ENCODE results near the gene TRAPPC5.

TRAPPC5 gene

GRCh38 chr19:7691497-7691896 lies 10.9 kb downstream of the TRAPPC5 start:
- Histone ChIP-seq H3K27me3 (peaks cover under 1% of the 10 kb centered on the region; the same call in 1 of the 2 replicates), H3K9me3 (no peaks in the 10 kb centered on the region; the same call in 1 of the 2 replicates), H3K4me1 (no peaks in the 10 kb centered on the region), H3K36me3 (no peaks in the 10 kb centered on the region), H3K4me3 (ENCODE audit: low read depth, low read length) (no peak overlapping the region)
- TF ChIP-seq CTCF (IDR thresholded peaks at IDR 0.05; ENCODE audit: low read depth, low read length): no peak
- DNase-seq: no peak

DNA sequence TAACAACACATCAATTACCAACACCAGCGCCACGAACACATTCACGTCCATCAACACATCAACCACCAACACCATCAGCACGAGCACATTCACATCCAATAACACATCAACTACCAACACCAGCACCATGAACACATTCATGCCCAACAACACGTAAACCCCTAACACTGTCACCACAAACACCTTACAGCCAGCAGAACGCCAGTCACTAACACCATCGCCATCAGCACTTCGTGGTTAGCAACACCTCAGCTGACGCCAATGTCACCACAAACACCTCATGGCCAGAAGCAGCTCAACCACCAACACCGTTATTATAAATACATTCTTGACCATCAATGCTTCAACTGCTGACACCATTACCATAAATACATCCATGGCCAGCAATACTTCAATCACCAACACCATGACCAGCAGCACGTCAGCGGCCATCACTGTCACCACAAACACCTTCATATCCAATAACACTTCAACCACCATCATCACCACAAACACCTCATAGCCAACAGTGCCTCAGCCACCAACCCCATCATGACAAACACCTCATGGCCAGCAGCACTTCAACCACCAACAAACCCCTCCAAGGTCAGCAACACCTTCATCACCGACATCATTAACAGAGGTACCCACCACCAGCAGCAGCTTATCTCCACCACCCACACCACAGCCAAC lies 11.9 kb downstream of the TRAPPC5 start:
- TF ChIP-seq CTCF (IDR thresholded peaks at IDR 0.05; ENCODE audit: low read depth, low read length): no peak
- Histone ChIP-seq H3K36me3 (no peaks in the 10 kb centered on the region), H3K4me1 (no peaks in the 10 kb centered on the region), H3K9me3 (no peaks in the 10 kb centered on the region; the same call in 1 of the 2 replicates), H3K27me3 (peaks cover 8% of the 10 kb centered on the region), H3K4me3 (ENCODE audit: low read depth, low read length) (no peak overlapping the region)
- DNase-seq: no peak

GRCh38 chr19:7694499-7694898 lies 13.9 kb downstream of the TRAPPC5 start:
- no peaks in the 10 kb centered on the region for H3K36me3 ChIP-seq
- H3K4me3 ChIP-seq (ENCODE audit: low read depth, low read length): no peak overlapping the region
- no peaks in the 10 kb centered on the region for H3K4me1 ChIP-seq
- H3K27me3 ChIP-seq: peaks cover 19% of the 10 kb centered on the region
- TF ChIP-seq CTCF (IDR thresholded peaks at IDR 0.05; ENCODE audit: low read depth, low read length): no peak
- H3K9me3 ChIP-seq: no peaks in the 10 kb centered on the region; the same call in 1 of the 2 replicates
- no peak for DNase-seq

DNA sequence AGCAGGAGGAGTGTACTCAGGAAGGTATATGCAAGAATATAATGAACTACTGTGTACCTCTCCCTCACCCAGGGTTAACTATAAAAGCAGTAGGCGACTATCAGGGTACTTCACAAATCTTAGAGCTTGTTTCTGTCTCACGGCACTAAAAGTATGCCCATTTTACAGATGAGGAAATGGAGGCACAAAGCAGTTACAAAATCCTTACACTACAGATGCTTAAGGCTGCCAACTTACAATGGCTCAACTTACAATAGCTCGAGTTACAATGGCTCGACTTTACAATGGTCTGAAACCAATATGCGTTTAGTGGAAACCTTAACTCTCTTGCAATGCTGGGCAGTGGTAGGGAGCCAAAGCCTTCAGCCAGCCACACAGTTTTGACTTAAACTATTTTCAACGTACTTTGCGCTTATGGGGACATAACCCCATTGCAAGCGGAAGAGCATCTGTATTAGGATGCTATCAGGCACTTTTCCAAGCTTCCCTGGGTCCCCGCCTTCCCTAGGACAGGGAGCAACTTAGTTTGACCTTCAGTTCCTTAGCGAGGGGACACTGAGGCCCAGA lies 17.2 kb downstream of the TRAPPC5 start:
- Histone ChIP-seq H3K27me3 (peaks cover 24% of the 10 kb centered on the region), H3K36me3 (no peaks in the 10 kb centered on the region), H3K9me3 (no peaks in the 10 kb centered on the region), H3K4me3 (ENCODE audit: low read depth, low read length) (no peak overlapping the region), H3K4me1 (no peaks in the 10 kb centered on the region)
- TF ChIP-seq CTCF (IDR thresholded peaks at IDR 0.05; ENCODE audit: low read depth, low read length): no peak
- DNase-seq: no peak

DNA sequence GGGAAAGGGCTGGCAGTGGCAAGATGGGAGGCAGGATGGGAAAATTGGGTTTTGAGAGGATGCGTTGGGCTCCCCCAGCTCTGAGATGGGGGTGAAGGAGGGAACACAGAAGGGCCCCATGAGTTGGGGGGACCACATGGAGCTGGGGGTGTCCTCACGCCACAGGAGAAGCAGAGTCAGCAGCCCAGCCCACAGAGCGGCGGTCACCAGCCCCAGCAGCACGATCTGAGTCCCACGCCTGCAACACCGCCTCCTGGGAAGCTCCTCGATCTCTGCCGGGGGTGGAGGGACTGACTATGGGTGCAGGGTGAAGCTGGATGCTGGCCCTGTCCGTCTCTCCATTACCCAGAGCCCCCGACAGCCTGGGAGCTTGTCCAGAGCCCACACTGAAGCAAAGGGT lies 17.9 kb downstream of the TRAPPC5 start:
- no peak for DNase-seq
- Histone ChIP-seq H3K4me1 (no peaks in the 10 kb centered on the region), H3K36me3 (no peaks in the 10 kb centered on the region), H3K9me3 (no peaks in the 10 kb centered on the region), H3K4me3 (ENCODE audit: low read depth, low read length) (no peak overlapping the region), H3K27me3 (peaks cover 24% of the 10 kb centered on the region)
- no peak for TF ChIP-seq CTCF (IDR thresholded peaks at IDR 0.05; ENCODE audit: low read depth, low read length)

DNA sequence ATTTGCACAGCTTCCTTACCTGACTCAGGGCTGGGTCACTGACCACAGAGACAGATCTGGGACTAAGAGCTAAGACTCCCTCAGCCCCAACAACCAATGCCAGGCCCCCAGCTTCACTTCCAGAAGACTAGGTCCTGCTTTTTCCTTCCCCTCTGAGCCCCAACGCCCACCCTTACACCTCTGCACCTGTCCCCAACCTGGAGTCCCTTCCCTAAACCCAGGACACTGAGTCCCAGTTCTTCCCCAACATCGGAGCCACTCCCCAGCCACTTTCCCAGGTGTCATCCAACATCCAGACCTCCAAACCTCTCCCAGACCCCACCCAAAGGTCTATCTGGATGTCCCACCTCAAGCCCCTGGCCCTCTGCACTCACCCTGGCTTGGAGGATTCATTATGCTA lies 18.4 kb downstream of the TRAPPC5 start:
- Histone ChIP-seq H3K4me3 (ENCODE audit: low read depth, low read length) (no peak overlapping the region), H3K27me3 (peaks cover 24% of the 10 kb centered on the region)
- TF ChIP-seq CTCF (IDR thresholded peaks at IDR 0.05; ENCODE audit: low read depth, low read length): no peak

More for the DNA sequence above, 18.4 kb downstream of the TRAPPC5 start:
- Histone ChIP-seq H3K36me3 (no peaks in the 10 kb centered on the region), H3K9me3 (no peaks in the 10 kb centered on the region), H3K4me1 (no peaks in the 10 kb centered on the region)
- DNase-seq: no peak
